Lung (tissue), 12 donors: ENCODE measurements around the gene SAMD4A. TPM values are rescaled to one million over a fixed set of nuclear protein-coding genes. Genes with fewer than 3 reads are reported as not detected.

Source experiments
- ATAC-seq: fragments of 200-7000 bp; cut with Tn5 transposase; one replicate; pipeline ENCODE4 v1.9.1; 2020; ENCODE audit warnings: moderate number of reproducible peaks; ENCODE audit not compliant: insufficient read depth, low FRiP score
- DNase-seq, 3 donors: peaks; one replicate each; pipeline ENCODE4 v3.0.0-alpha.2; 2013 to 2017
- H3K27ac ChIP-seq, 2 donors: one replicate each; pipeline ENCODE4 v1.5.1; 2013; ENCODE audit warnings: mild to moderate bottlenecking in 2 of 2, moderate library complexity in 2 of 2, control low read depth in 1 of 2, inconsistent platforms in 1 of 2, low read depth in 1 of 2, low read length in 1 of 2
- H3K27me3 ChIP-seq, 3 donors: one replicate each; pipeline ENCODE4 v1.5.1; 2013; ENCODE audit warnings: low read length in 2 of 3; ENCODE audit not compliant: control insufficient read depth in 3 of 3, insufficient read depth in 3 of 3
- H3K36me3 ChIP-seq, 4 donors: one replicate each; pipeline ENCODE4 v1.5.1; 2013; ENCODE audit warnings: low read length in 4 of 4, mild to moderate bottlenecking in 1 of 4, moderate library complexity in 1 of 4; ENCODE audit not compliant: control insufficient read depth in 4 of 4, insufficient read depth in 4 of 4
- H3K4me1 ChIP-seq, 5 donors: one replicate each; pipeline ENCODE4 v1.5.1; 2013; ENCODE audit warnings: low read length in 5 of 5, mild to moderate bottlenecking in 2 of 5, moderate library complexity in 1 of 5; ENCODE audit not compliant: control insufficient read depth in 5 of 5, insufficient read depth in 5 of 5
- H3K4me3 ChIP-seq: one replicate; pipeline ENCODE4 v1.5.1; 2013; ENCODE audit warnings: mild to moderate bottlenecking, control low read depth, moderate library complexity
- H3K9ac ChIP-seq, 2 donors: one replicate each; pipeline ENCODE4 v1.5.1; 2013; ENCODE audit warnings: low read length in 2 of 2, control low read depth in 1 of 2; ENCODE audit not compliant: insufficient read depth in 1 of 2
- H3K9me3 ChIP-seq, 4 donors: one replicate each; pipeline ENCODE4 v1.5.1; 2013; ENCODE audit warnings: low read length in 3 of 4, mild to moderate bottlenecking in 1 of 4, moderate library complexity in 1 of 4; ENCODE audit not compliant: control insufficient read depth in 4 of 4, insufficient read depth in 3 of 4
- CTCF ChIP-seq: IDR thresholded peaks from 2 replicates; pipeline ENCODE4 v1.5.1; 2012; ENCODE audit warnings: mild to moderate bottlenecking; ENCODE audit errors: control extremely low read depth, extremely low read depth
- WGBS, 2 donors: extraction: QIAGEN DNeasy Blood & Tissue Kit; methylation state at CpG; one replicate each; pipeline ENCODE4 v1.1.7; 2013; 5-methylcytosine and 5-hydroxymethylcytosine counted together
- polyA plus RNA-seq, 2 donors: library from polyadenylated mRNA; stranded (reverse); fragments of 200-250 nt; gene quantifications; one replicate each; pipeline ENCODE4 v1.2.1, GENCODE V29; 2013
- total RNA-seq, 2 donors: library from RNA; depleted of rRNA in 1 of 2; stranded (reverse); fragments of >200 nt in 1 of 2; gene quantifications; one replicate each; pipeline ENCODE4 v1.2.1, GENCODE V29; 2014 to 2021
- donor health status: control.
- donor health status: control.
- donor health status: Bipolar disorder and iron deficiency.
- donor health status: healthy.
- donor health status: DM: yes; HTN: yes; CAD: no.

SAMD4A gene
- total and polyA plus RNA-seq, 4 donors, result 5.8 to 26.6 (median 16.2) TPM

GRCh38 chr14:54728700-54729527, 162.0 kb downstream of the SAMD4A start:
- peaks cover 0 to 30% (median 3%) of the 10 kb centered on the region in 5 donors for H3K4me1 ChIP-seq
- no peaks in the 10 kb centered on the region for H3K27me3 ChIP-seq
- ATAC-seq (no peak), DNase-seq (no peak)
- TF ChIP-seq CTCF, result no peak
- no peaks in the 10 kb centered on the region for H3K36me3 ChIP-seq
- H3K9me3 ChIP-seq, result no peaks in the 10 kb centered on the region
- H3K4me3 ChIP-seq, result no peak overlapping the region
- WGBS, 2 donors, result 95% methylated on average over 9 of the region's 9 CpGs
- H3K9ac ChIP-seq, result no peak overlapping the region
- no peak overlapping the region for H3K27ac ChIP-seq

- ATAC-seq (no peak), DNase-seq (peak in 1 of 3 donors; percentile 13)
- peaks cover 0 to 34% (median 3%) of the 10 kb centered on the region in 5 donors for H3K4me1 ChIP-seq
- no peaks in the 10 kb centered on the region for H3K36me3 ChIP-seq
- no peaks in the 10 kb centered on the region for H3K27me3 ChIP-seq
- peak overlapping the region in 1 of 2 donors; percentile 84 for H3K27ac ChIP-seq
- no peak overlapping the region for H3K9ac ChIP-seq
- no peak for TF ChIP-seq CTCF
- 12 to 39% methylated on average over 6 of the region's 6 CpGs for WGBS, 2 donors
- no peaks in the 10 kb centered on the region for H3K9me3 ChIP-seq
- no peak overlapping the region for H3K4me3 ChIP-seq
Measured at GRCh38 chr14:54730156-54730961, 163.4 kb downstream of the SAMD4A start.

- Histone ChIP-seq H3K4me3 (no peak overlapping the region), H3K27me3 (no peaks in the 10 kb centered on the region), H3K36me3 (no peaks in the 10 kb centered on the region), H3K9ac (no peak overlapping the region), H3K9me3 (no peaks in the 10 kb centered on the region), H3K4me1 (peaks cover 0 to 29% (median 0%) of the 10 kb centered on the region in 5 donors), H3K27ac (no peak overlapping the region)
- ATAC-seq (no peak), DNase-seq (no peak)
- WGBS, 2 donors, result 88 to 91% methylated on average over 6 of the region's 6 CpGs
- TF ChIP-seq CTCF, result no peak
Measured at GRCh38 chr14:54734966-54735365, 168.0 kb downstream of the SAMD4A start.
